Epithelial cell of proximal tubule (primary cell): Measurements from ENCODE around the gene RDH13. TPM values are rescaled to one million over a fixed set of nuclear protein-coding genes. Genes with fewer than 3 reads are reported as not detected.

ENCODE experiments used
- DNase-seq: peaks from one replicate; pipeline ENCODE4 v3.0.0-alpha.2; 2011; ENCODE audit warnings: low read depth
- H3K4me3 ChIP-seq: 2 replicates; pipeline ENCODE4 v1.5.1; 2011; ENCODE audit warnings: low read depth, mild to moderate bottlenecking, low read length
- CTCF ChIP-seq: conservative IDR thresholded peaks from 2 replicates; pipeline ENCODE4 v1.5.1; 2012; ENCODE audit warnings: low read depth, mild to moderate bottlenecking, low read length
- total RNA-seq: library from RNA; depleted of rRNA; stranded (reverse); fragments of >200 nt; gene quantifications from 2 replicates; pipeline ENCODE4 v1.2.3, GENCODE V29; 2015

RDH13 gene
- total RNA-seq, 1 donor from 2014 or later, result 13.8 TPM

DNA sequence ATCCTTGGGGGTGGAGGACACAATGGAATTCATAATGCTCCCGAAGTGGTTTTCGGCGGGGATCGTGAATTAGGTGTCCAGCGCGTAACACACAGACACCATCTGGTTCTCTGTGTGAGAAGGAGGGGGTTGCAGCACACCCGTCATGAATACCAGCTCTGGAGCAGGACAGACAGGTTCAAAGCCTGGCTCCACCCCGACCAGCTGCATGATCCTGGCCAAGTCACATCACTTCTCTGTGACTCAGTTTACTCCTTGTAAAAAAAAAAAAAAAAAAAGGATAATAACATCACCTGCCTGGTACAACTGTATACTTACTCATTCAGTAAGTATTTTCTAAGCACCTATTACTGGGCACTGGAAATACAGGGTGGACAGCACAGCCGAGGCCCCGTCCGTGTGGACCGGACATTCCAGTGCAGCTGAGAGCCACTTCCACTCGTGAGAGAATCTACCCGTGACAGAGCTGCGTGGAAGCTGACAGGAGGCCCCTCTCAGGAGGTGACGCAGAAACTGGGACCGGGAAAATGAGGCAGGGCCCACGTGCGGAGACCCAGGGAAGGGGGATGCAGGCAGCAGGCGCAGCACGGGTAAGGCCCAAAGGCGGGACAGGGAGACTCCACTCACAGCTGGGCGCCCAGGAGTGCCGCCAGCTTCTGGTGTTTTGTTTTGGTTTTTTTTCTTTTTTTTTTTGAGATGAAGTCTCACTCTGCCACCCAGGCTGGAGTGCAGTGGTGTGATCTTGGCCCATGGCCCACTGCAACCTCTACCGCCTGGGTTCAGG lies 12.0 kb downstream of the RDH13 start:
- no peak overlapping the region for H3K4me3 ChIP-seq
- no peak for TF ChIP-seq CTCF
- no peak for DNase-seq

DNA sequence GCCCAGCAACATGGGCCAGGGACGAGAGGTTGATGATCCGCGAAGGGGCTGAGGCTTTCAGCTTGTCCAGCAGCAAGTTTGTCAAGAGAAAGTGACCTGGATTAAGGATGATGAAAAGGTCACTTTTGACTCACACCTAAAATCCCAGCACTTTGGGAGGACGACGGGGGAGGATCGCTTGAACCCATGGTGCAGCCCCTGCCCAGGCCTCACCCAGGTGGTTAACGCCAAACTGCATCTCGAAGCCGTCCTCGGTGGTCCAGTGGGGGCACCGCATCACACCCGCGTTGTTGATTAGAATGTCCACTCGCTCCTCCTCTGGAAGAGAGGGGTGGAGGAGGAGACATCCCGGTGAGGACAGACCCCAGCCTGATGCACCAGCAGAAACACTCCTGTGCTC lies 14.5 kb downstream of the RDH13 start:
- H3K4me3 ChIP-seq, result no peak overlapping the region
- no peak for TF ChIP-seq CTCF
- no peak for DNase-seq

- no peak overlapping the region for H3K4me3 ChIP-seq
- no peak for DNase-seq
- no peak for TF ChIP-seq CTCF
Measured at GRCh38 chr19:55047951-55048350, 15.0 kb downstream of the RDH13 start.

GRCh38 chr19:55046975-55047622 lies 15.8 kb downstream of the RDH13 start:
- H3K4me3 ChIP-seq, result no peak overlapping the region
- no peak for DNase-seq
- no peak for TF ChIP-seq CTCF

DNA sequence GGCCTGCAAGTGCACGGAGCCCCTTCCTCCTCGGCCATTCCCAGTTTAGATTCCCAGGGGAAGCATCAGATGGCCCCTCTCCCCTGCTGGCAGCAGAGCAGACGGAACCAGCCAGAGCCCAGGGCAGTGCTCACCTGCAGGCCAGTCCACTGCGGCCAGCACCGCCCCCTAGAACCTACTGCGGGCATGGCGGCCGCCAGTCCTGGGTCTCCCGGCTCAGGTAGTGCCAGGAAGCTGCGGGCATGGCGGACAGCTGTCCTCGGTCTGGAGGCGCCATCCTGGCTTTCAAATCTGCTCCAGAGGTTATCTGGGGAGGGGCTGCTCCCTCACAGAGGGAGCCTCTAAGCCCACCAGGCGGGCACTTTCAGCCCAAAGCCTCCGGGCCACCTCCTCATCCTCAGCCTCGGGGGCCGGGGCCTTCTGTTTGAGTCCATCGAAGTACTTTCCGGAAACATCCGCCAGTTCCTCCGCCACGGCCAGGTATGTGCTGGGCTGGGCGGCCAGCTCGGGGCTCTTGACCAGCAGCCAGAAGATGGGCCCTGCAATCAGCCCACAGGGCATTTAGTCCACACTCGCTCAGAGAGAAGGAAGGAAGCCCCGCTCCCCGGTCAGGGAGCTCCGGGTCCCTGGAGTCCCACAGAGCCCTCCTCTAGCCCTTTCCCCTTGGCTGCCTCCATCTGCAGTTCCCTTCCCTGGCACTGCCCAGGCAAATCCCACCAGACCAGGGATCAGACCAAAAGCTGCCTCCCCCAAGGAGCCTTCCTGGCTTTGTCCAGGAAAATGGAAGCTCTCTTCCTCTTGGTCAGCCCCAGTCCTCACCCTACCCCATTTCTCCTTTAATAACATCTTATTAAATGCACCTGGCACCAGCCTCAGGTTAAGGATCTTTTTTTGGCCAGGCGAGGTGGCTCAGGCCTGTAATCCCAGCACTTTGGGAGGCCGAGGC lies 17.9 kb downstream of the RDH13 start:
- no peak for TF ChIP-seq CTCF
- no peak overlapping the region for H3K4me3 ChIP-seq
- no peak for DNase-seq

GRCh38 chr19:55044286-55044685 lies 18.7 kb downstream of the RDH13 start:
- no peak overlapping the region for H3K4me3 ChIP-seq
- no peak for TF ChIP-seq CTCF
- no peak for DNase-seq
